GM19025 (cell line): Measurements from ENCODE around the gene HKDC1.

ENCODE experiments used
- ATAC-seq: cut with Tn5 transposase; IDR thresholded peaks from one replicate; pipeline ENCODE4 v1.9.1; 2021; ENCODE audit warnings: mild to moderate bottlenecking, low read depth, moderate library complexity; ENCODE audit not compliant: unreplicated experiment

HKDC1 gene

DNA sequence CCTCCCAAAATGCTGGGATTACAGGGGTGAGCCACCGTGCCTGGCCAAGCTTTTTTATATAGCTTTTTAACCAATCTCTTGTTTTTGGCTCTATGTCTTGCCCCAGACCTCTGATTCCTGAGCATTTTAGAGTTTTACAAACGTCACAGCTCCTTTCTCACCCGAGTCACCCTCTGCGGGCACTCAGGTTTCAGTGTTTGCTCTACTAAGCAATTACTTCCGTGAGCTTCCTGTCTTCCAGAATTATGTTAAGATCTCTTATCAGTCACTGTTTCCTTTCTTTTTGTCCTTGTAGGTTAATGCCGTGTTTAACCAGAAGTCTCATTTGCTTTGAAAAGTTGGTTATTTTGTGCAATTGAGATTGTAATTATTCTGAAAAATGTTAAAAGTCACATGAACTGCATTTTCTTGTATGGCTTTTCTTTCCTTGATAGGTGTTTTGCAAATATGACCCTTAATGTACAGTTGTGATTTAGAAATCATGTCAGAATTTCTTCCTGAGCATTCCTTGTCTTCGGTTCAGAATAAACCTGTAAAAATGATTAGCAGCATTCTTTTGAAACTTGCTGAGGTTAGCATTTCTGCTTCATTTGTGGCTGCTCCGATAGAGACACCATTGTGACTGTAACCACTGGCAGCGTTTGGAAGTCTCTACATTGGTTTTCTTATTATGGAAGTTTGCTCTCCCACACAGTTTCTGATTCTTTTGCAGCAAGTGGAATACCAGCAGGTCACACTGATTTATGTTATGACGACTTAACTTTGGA is 4.5 kb upstream of the HKDC1 start:
- ATAC-seq, result no peak

DNA sequence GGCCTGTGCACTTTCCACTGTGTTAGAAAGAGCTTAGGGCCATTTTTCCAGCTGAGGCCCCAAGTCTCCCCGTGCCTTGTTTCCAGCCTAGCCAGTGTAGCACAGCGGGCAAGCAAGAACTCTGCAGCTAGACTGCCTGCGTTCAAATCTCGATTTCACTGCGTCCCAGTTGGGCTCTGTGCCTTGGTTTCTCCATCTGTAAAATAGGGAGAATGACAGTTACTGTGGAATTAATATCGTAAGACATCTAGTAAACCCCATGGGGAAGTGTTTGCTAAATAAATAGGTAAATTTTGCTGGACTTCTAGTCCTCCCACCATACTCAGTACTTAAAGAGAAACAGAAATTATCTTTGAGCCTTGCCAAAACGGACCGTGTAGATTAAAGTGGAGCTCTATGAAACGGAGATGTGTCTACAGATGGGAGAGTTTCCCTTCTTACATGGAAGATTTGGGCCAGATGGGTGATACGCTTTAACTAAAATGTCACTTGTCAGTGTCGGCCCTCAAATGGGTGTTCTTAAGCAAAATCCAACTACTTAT is 3.5 kb upstream of the HKDC1 start:
- no peak for ATAC-seq

DNA sequence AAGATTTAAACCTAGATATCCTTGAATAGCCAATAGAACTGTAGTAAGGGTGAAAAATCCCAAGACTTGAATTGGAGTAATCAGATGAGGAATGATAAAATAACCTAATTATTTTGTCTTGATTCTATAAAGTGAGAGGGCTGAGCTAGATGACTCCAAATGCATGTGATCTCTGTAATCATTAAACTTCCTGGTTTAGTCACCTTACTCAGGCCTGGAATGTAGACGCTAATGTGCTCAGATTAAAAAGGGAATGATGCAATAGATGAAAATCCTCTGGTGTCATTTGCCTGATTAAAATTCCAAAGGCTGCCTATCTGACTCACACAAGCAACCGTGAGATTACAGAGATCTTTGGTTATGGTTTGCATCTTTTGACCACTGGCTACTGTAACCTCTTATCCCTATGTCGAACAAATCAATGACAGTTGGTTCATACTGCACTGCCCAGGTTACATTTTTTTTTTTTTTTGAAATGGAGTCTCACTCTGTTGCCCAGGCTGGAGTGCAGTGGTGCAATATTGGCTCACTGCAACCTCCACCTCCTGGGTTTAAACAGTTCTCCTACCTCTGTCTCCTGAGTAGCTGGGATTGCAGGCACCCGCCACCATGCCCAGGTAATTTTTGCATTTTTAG is 2.9 kb upstream of the HKDC1 start:
- no peak for ATAC-seq

DNA sequence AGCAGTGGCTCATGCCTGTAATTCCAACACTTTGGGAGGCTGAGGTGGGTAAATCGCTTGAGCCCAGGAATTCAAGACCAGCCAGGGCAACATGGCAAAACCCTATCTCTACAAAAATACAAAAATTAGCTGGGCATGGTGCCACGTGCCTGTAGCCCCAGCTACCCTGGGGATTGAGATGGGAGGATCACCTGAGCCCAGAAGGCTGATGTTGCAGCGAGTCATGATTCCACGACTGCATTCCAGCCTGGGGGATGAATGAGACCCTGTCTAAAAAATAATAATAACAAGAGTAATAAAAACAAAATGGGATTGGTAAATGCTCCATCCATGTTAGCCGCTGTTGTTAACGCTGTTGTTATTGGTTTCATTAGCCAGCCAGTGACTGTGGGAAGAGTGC is 1.3 kb upstream of the HKDC1 start:
- ATAC-seq, result no peak

DNA sequence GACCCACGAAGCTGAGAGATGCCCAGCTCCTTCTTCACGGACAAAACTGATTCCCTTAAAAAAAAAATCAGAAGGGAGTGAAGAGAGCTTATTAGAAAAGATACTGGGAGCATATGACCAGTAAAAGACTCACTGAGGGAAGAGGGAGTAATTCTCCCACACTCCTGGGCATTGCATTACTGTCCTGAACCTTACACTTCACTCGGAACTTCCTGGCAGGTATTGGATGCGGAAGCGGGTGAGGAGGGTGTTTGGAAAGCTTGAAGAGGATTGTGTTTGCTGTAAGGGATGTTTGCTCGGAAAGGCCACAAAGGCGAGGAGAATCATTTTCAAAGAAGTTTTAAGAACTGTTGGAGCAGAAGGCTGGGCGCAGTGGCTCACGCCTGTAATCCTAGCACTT is 375 bp downstream of the HKDC1 start:
- no peak for ATAC-seq

DNA sequence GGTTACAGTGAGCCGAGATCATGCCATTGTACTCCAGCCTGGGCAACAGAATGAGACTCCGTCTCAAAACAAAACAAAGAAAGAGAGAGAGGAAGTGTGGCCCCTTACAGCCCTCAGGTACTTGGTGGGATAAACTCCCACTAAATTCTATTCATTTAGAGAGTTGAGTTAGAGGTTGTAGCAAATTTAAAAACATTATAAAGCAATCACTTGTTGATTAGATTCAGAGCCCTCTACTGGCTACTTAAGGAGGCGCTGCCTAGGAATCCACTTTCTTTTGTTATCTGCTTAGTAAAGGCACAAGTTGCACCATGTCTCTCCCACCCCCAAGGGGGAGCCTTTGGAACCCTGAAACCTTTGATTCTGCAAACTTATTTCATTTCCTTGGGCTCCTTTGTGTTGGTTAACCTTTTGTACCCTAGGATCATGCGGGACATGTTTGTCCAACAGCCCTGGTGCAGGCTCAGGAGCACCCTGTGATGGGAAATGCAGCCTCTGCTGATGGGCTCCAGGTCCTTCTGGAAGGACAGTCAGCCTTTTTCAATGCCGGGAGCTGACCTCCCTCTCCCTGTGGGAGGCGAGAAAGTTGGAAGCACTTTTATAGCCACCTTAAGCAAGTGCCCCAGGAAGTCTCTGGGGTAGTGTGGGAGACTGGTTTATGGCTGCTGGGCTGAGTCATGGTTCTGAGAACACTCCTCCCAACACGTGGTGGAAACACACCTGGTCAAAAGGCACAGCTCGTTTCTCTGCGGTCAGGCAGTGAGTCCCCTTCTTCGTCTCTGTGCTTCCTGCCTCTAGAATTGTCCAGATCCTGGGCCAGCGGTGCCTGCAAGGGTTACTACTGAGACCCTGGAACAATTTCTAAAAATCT is 2.3 kb downstream of the HKDC1 start:
- peak; percentile 97 for ATAC-seq

DNA sequence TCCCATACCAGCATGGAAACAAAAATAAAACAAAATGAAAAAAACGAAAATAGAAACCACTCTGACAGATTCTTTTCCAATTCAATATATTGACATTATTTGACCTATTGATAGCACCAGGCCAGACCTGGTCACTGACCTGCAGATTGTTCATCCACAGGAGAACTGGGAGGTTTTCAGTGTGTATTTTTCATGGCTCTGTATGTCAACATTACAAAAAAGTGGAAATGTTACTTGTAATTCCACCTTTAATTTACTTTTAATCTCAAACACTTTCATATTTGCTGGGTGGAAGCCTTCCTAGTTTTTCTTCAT is 2.9 kb downstream of the HKDC1 start:
- ATAC-seq, result no peak

DNA sequence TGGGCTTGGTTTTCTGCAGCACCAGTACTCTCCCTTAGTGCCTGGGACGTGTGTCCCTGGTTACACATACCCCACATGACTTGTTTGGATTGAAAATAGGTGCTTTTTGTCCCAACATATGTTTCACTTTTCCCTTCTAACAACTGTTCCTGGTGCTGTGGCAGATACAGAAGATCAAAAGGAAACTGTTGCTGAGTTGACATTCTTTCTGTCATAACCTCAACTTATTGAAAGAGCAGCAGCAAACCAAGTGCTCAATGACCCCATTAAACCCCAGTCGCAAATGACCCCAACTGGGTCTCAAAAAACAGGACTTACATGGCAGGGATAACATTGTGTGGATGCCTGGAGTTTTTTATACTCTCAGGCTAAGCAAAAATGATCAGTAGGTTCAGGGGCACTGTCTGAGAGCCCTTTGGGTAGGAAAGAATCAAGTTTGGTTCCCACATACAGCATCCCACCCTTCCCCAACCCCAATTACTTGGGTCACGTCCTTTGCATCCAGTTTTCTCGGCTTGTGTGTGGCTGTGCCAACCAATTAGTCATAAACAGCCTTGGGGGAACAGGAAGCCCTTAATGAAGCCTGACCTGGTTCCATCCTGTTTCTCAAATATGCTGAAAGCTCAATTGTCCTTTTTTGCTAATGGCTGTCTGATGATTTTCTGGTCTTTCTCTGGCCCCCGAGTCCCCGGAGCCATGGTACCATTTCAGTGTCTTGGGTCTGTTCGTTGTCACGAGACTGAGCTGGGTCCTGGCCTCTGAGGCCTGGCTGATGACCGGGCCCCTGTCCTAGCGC is 4.9 kb downstream of the HKDC1 start:
- ATAC-seq, result no peak

DNA sequence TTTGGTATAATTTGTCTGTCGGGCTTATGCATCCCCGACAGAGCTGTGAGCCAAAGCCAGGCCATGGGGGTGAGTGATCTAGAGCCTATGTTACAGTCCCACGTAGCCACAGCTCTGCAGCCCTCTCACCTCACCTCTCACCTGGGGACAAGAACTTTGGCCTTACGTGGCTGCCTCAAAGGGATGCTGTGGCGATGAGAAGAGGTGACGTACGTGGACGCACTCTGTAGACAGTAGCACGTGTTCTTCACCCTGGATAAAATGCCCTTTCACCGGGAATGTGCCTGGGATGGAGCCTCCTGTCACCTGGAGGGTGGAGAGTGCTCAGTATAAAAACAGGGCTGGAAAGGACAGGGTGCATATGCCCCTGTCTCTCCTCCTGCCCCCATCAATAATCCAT is 5.5 kb downstream of the HKDC1 start:
- no peak for ATAC-seq

DNA sequence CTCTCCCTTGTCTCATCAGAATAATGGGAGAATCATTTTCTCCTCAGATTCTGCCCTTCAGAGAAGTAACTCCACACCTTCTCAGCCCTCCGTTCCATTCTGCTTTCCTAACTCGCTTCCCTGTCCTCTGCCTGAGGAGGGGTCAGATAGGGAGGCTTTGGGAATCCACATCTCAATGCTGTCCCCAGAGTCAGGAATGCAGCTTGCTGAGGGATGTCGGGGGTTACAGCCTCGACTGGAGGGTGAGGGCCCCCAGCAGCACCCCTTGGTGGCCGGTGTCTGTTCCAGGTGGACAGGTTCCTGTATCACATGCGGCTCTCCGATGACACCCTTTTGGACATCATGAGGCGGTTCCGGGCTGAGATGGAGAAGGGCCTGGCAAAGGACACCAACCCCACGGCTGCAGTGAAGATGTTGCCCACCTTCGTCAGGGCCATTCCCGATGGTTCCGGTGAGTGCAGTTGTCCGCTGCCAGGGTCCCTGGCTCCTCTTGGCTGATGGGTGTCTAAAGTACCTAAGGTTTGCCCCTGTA is 6.9 kb downstream of the HKDC1 start:
- ATAC-seq, result no peak

DNA sequence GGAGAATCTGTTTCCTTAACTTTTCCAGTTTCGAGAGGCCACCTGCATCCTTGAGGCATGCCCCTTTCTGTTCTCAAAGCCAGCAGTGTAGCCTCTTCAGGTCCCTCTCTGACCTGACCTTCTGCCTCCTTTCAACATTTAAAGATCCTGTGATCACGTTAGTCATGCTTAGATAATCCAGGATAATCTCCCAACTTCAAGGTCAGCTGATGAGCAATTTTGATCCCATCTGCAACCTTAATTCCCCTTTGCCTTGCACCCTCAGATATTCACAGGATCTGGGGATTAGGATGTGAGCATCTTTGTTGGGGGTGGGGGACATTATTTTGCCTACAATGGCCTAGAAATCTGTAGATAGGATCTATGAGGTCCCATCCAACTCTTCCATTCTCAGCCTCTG is 8.0 kb downstream of the HKDC1 start:
- no peak for ATAC-seq

DNA sequence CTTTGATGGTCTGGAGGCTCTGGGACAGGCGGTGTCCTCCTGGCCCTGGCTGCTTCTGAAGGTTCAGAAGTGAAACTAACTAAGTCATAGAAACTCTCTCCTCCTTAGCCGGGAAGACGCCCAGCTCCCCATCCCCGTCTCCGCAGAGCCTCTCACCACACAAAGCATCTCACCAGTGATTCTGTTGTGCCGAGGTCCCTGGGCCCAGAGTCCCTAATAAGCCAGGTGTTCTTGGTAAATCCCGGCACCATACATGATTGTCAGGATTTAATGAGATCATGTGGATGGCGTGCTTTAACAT is 9.4 kb downstream of the HKDC1 start:
- no peak for ATAC-seq

DNA sequence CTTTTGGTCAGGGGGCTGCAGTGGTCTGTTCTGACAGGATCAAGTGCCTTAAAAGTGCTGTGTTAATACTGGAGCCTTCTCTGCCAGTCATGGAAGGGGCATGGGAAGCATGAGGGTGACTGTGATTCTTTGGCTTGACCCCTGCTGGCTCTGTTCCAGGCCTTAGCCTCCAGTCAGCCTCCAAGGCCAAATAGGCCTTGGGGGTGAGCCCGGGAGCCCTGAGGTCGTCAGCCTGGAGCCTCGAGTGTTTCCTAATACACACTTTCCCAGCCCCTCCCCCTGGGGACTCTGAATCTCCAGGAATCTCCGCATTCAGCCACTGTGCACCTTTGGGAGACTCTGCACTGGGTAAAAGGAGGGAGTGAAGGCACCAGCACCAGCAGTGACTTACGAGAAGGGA is 10.0 kb downstream of the HKDC1 start:
- ATAC-seq, result no peak

DNA sequence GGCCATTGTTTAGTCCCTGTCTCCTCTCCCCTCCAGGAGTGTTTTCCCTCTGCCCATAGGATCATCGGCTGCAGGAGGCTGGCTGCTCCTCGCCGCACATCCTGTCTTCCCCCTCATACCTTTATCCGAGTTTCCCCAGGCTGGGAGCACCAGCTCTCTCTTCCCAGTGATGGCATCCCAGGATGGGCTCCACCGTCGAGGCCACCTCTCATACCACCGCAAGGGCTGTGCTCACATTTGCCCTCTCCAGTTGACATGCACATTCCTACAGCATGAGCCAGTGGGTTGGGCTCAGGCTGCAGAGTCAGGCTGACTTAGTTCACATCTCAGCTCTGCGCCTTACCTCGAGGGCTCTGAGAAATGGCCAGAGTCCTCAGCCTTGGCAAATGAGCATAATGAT is 12.1 kb downstream of the HKDC1 start:
- no peak for ATAC-seq

DNA sequence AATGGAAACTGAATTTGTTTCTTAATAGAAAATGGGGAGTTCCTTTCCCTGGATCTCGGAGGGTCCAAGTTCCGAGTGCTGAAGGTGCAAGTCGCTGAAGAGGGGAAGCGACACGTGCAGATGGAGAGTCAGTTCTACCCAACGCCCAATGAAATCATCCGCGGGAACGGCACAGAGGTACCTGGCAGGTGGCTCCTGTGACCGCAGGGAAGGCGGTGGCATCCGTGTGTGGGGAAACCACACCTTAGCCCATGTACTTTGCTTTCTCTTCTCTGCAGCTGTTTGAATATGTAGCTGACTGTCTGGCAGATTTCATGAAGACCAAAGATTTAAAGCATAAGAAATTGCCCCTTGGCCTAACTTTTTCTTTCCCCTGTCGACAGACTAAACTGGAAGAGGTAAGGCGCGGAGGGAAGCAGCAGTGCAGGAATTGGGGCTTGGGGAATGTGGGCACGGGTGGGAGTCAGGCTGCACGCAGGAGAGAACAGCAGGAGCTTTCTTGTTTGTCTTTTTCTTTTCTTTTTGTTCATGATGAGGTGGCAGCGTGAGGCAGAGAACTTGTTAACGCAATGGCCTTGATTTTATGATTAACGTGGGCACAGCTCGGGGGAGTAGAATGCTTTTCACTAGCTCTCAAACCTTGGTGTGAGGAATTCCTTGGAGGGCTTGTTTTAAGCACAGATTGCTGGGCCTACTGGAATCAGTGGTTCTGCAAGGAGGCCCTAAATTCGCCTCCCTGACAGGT is 12.8 kb downstream of the HKDC1 start:
- no peak for ATAC-seq

DNA sequence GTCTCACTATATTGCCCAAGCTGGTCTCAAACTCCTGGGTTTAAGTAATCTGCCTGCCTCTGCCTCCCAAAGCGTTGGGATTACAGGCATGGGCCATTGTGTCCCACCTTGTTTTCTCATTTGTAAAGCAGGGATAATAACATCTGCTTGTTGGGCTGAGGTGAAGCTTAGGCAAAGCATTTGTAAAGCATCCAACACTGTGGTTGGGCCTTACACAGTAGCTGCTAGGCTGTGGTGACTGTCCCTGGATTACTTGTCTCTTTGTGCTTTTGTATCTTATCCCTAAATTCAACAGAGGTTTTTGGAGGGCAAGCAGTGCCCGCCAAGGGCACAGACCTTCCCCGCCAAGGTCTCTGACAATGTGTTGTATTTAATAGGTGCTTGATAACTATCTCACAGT is 14.3 kb downstream of the HKDC1 start:
- no peak for ATAC-seq

DNA sequence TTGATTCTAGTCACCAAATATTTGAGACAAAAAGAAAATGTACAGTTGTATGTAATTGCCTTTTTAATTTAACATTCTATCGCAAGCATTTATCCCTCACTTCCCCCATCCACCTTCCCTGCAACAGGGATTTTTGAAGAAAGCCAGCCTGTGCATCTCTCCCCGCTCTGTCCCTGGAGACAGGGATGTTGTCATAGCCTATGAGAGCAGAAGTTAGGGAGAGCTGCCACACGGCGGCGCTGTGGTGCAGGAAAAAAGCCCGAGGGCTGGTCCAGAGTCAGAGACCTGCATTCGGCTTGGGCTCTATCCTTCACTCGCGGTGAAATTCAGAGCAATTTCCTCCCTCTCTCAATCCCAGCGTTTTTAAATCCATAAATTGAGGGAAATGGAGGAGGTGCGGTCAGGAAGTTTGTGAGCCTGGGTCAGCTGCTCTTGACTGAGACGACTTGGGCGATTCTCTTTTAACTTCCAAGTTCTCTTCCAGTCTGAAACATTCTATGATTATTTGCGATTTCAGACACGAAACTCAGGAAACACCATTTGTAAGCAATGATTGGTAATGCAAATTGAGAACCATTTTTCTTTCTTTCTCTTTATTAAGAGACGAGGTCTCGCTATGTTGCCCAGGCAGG is 17.5 kb downstream of the HKDC1 start:
- ATAC-seq, result peak; percentile 89

DNA sequence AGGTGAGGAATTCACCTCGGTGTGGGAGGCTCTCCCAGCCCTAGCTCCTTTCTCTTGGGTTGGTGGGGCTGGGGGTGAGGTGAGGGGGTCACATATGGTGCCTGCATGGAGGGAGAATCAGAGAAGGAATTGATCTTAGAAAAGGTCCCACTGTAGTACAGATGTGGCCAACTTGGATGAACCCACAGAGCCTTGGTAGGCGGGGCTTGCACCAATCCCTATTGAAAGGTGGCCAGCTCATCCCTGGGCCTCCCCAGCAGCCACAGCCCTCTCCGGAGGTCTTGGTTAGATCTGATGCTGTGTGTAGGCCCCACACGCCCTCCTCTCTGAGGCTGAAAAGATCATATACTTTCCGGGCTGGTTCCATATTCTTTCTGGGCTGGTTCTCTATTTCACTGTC is 19.0 kb downstream of the HKDC1 start:
- no peak for ATAC-seq

DNA sequence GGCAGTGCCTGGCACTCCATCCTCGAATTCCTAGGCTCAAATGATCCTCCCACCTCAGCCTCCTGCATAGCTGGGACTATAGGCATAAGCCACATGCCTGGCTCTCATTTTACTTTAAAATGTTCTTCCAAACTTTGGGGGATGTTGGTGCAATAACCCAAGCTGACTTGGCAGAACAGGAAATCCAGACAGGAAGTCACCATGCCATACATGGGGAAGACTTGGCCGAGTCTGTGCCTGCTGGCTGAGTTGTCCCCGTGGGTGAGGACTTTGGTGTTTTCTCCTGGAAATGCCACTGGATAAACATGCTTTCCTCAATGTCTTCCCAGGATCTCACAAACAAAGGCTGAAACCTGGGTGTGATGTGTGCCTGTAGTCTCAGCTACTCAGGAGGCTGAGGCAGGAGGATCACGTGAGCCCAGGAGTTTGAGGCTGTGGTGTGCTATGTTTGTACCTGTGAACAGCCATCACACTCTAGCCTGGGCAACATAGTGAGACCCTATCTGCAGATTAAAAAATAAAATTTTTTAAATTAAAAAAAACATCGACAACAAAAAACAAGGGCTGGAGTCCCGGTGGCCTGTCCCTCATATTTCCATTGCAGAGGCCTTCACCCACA is 19.8 kb downstream of the HKDC1 start:
- ATAC-seq, result no peak
